H1 (cell line): ENCODE data around the gene FBXL17. TPM values are rescaled to one million over a fixed set of nuclear protein-coding genes. Genes with fewer than 3 reads are reported as not detected.

Experiments
- CHD2 ChIP-seq: IDR thresholded peaks from 2 replicates; pipeline ENCODE4 v1.6.1; 2012; ENCODE audit warnings: low read length, improper control_type of control experiment
- EGR1 ChIP-seq: IDR thresholded peaks from 2 replicates; pipeline ENCODE4 v1.6.1; 2011; ENCODE audit warnings: low read depth, low read length, borderline replicate concordance
- PHF8 ChIP-seq: fragments of 200-600 bp; sonication (generic); conservative IDR thresholded peaks from 2 replicates; pipeline ENCODE4 v1.7.1; 2012; ENCODE audit warnings: low read depth, mild to moderate bottlenecking, inconsistent platforms, low read length, moderate library complexity
- TAF1 ChIP-seq: IDR thresholded peaks from 2 replicates; pipeline ENCODE4 v1.6.1; 2011; ENCODE audit warnings: mild to moderate bottlenecking, low read depth, low read length
- TAF7 ChIP-seq: optimal IDR thresholded peaks from 2 replicates; pipeline ENCODE3; 2011; ENCODE audit warnings: low read depth, mild to moderate bottlenecking, inconsistent platforms, low read length, moderate library complexity, borderline replicate concordance
- polyA plus RNA-seq, 7 experiments: library from polyadenylated mRNA; depleted of rRNA in 3 of 7; stranded (reverse) in 5 of 7; unstranded in 2 of 7; fragments of >200 nt in 5 of 7; fragments of 200-250 nt in 2 of 7; gene quantifications; 1 replicate in 5 of 7; 2 replicates in 1 of 7; 4 replicates in 1 of 7; pipeline versions ENCODE4 v1.2.1 to v1.2.3, GENCODE V29; 2011 to 2013; ENCODE audit warnings: missing spikeins in 2 of 7, mixed read lengths in 2 of 7
- total RNA-seq: library from RNA; stranded (reverse); fragmentation: NEBNext Ultra II Directional; extraction: Animal tissue kit (Norgen Biotek cat#: 25700); gene quantifications from 2 replicates; pipeline ENCODE4 v1.2.1, GENCODE V29; 2021
- TF ChIP-seq, protein P1 (sequence below), 3 experiments: IDR thresholded peaks; 1 replicate in 2 of 3; 2 replicates in 1 of 3; pipeline versions ENCODE4 v1.5.1 to v1.6.1; 2011; ENCODE audit warnings: low read length in 3 of 3, mild to moderate bottlenecking in 3 of 3, inconsistent platforms in 2 of 3, low read depth in 1 of 3, moderate library complexity in 1 of 3; ENCODE audit not compliant: insufficient read depth in 1 of 3; ENCODE audit errors: control extremely low read depth in 1 of 3

The FBXL17 gene
- total and polyA plus RNA-seq, 2 of the 8 experiments (the other 6 are each of a cell fraction or from before 2014, with no cell fraction given) = 0.35 to 4.3 TPM

- TF ChIP-seq EGR1 (no peak), CHD2 (no peak), TAF1 (no peak), PHF8 (no peak), TAF7 (no peak)
- TF ChIP-seq, protein P1, sequence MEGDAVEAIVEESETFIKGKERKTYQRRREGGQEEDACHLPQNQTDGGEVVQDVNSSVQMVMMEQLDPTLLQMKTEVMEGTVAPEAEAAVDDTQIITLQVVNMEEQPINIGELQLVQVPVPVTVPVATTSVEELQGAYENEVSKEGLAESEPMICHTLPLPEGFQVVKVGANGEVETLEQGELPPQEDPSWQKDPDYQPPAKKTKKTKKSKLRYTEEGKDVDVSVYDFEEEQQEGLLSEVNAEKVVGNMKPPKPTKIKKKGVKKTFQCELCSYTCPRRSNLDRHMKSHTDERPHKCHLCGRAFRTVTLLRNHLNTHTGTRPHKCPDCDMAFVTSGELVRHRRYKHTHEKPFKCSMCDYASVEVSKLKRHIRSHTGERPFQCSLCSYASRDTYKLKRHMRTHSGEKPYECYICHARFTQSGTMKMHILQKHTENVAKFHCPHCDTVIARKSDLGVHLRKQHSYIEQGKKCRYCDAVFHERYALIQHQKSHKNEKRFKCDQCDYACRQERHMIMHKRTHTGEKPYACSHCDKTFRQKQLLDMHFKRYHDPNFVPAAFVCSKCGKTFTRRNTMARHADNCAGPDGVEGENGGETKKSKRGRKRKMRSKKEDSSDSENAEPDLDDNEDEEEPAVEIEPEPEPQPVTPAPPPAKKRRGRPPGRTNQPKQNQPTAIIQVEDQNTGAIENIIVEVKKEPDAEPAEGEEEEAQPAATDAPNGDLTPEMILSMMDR (IDR thresholded peaks at IDR 0.05; ENCODE audit: control extremely low read depth in 1 of 3, insufficient read depth in 1 of 3, low read depth in 1 of 3, low read length in 3 of 3) = no peak
Observed at GRCh38 chr5:108083232-108083631, 298.7 kb downstream of the FBXL17 start (continued).
